Measurements from ENCODE around the gene SPATS2L.

SPATS2L gene

DNA sequence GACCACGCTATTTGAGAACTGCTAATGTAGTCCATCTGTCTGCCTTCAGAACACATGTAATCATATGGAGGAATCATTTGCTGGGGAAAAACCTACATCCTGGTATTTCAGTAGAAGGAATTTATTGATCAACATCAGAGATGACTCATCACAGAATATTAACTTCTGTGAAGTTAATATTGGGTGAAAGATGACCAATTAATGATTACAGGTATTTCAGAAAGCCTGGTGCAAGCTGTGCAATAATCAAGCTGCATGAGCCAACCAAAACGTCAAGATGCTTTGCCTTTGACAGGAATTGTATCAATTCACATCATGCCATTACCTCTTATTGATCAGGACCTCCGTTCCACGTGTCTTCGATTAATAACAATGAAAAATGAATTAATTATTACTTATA is 9.4 kb upstream of the SPATS2L start:
- DNase-seq, result no peak

DNA sequence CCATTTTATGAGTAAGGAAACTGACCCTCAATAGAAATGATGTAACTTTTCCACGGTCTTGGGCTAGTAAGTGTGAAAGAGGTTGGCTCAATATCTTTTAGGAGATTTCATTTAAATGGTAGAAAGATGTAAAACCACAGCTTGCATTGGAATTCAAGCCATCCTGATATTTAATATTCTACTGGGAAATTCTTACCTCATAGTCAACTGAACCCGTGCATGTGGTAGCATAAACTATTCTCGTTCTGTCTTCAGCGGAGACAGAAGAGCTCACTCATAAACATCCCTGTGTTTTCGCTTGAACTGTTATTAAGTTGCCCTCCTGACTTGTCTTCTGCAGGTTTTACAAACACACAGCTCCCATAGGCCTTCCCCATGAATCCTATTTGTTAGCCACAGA is 8.5 kb upstream of the SPATS2L start:
- no peak for DNase-seq

DNA sequence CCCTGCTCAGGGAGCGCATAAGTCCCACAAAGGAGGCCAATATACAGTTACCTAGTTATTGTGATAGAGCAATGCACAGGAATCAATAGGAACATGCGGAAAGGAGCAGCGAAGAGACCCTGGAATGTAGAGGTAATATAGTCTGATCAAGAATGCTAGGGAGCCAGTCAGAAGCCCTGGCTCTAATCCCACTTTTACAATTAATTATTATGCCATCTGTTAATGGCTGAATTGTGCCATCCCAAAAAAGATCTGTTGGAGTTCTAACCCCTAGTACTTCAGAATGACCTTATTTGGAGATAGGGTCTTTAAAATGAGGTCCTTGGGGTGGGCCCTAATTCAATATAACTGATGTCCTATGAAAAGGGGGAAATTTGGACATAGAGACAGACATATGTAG is 7.7 kb upstream of the SPATS2L start:
- DNase-seq, result no peak

DNA sequence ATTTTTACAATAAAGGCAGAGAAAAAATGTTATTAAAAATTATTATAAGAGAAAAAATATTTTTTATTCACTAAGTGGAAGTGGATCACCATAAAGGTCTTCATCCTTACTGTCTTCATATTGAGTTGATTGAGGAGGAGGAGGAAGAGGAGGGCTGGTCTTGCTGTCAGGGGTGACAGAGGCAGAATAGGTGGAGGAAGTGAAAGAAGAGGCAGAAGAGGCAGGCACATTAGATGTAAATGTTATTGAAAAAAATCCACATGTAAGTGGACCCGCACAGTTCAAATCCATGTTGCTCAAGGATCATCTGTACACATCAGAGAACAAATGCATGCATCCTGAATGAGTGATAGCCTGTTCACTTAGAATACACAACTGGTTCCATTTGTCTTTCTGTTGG is 6.4 kb upstream of the SPATS2L start:
- no peak for DNase-seq

DNA sequence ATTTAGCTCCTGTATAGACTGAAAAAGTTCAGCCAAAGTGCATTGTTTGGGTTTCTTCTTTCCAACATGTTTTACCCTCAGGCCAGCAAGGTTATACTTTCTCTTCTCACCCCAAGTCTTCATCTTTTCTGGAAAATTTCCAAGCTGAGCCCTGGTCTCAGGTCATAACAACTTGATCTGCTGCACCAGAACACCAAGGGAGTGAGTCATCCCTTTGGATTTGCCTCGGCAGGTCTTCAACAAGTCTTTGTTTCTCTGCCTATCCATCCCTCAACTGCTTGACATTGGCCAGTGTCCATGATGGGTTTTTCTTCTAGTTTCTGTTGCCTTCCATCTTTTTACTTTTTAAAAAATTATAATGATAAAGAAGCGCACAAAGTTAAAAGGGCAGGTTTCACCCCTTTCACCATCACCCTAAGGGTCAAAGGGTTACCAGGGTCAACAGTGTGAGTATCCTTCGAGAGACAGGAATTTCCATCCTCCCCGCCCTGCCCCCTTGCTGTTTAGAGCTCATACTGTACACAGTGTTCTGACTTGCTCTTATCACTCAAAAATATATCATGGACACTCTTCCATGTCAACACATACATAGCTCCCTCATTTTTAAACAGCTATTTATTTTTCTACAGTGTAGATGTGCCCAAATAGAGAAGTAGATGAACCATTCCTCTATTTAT is 5.7 kb upstream of the SPATS2L start:
- DNase-seq, result no peak

DNA sequence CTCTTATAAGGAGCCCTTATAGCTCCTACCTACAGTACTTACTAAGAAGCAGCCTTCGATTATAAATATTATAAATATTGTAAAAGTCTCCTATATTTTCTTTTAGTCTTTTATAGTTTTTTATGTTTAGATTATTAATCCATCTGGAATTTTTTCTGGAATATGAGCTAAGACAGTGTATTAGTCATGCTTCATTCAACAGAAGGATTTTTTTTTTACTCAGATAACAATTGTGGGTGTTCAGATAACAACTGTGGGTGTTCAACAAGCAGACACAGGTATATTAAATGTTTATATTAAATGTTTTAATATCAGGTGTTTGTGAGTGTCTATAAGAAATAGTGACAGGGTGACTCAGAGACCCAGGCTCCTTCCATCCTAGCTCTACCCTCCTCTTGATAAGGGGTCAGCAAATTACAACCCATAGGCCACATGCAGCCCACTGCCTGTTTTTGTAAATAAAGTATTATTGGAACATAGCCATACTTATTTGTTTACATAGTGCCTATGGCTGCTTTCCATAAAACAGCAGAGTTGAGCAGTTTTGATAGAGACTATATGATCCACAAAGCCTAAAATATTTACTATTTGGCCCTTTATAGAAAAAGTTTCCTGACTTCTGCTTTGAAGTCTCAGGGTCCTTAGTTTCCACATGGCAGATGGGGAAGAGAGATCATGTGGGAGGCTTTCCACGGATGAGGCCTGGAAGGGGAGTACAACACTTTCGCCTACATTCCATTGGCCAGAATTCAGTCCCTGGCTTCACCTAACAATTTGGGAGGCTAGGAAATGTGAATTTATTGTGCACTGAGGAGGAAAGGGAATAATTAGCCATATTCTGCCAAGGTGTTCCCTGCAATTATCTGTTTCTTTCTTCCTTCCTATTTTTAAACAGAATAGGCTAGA is 4.3 kb upstream of the SPATS2L start:
- no peak for DNase-seq

DNA sequence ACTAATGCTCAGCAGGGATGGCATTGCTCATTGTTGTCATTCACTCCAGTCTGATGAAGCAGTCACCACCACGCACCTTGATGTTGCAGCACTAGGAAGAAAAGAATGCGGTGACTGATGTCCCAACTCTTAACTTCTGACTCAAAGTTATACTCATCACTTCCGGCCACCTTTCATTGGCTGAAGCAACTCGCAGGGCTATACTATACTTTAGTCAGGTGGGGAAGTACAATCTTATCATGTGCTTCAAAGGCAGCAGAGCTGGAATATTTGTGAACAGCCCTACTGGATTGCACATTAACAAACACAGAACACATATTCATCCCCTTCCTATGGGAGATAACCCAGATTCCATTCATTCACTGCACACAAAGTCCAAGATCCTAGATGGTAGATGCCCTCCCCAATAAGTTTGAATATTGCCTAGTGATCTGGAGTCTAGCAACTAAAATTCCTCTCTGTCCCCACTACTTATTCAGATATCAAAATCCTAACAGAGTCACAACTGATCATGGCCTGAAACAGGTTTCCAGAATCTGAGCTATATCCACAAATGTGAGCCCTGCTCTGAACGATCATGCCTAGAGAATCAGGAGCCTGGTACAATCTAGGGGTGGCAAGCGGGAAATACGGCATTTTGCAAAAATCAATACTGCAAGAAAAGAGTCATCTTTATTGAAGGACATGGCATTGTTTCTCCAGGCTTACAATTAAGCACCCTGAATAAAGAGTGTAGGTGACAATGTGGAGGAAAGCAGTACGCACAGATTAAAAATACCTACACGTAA is 3.4 kb upstream of the SPATS2L start:
- DNase-seq, result no peak

DNA sequence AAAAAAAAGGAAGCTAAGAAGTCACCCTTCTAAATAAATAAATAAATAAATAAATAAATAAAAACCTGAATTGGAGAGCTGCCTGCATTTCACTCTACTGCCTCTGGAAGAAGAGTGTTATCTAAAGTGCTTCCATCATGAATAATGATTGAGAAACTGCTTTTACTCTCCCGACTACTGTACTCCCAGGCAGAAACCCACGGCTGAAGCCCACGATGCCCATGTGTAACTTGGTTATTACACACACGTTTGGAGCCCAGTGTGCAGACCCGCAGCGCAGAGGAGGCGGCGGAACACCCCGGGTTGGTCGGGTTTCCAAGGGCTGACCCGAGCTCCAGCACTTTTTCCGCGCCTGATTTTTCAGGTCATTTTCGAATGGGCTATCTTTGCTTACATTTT is 697 bp upstream of the SPATS2L start:
- DNase-seq, result no peak

DNA sequence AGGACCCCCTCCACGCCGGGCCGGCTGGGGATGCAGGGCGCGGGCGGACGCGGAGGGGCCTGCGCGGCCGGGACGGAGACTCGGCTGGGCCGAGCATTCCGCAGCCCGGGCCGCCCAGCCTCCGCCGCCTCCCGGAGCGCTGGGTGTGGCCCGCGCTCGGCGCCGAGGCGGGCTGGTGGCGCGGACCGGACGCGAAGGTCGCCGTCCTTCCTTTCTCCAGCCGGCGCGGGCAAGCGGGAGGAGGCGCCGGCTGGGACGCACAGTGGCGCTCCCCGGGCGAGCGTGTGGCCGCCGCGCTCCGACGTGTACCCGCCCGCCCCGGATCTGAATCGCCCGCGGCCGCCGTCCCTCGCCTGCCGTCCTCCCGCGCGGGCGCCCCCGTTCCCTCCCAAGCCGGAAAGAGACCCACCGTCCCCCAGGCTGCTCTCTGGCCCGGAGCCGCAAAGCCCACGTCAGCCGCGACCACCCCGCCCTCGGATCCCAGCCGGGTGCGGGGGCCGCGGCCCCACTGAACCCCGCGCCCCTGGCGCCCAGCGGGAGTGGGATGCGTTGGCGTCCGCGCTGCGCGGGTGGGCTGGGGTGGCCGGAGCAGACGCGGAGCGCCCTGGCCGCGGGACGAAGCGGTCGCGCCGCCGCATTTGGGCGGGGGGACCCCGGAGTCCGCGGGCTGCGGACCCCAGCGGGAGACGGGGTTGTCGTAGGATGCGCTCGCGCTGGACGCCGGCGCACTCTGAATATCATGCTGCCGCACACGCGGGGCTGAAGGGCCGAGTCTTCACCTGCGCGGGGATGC is 634 bp downstream of the SPATS2L start:
- no peak for DNase-seq

DNA sequence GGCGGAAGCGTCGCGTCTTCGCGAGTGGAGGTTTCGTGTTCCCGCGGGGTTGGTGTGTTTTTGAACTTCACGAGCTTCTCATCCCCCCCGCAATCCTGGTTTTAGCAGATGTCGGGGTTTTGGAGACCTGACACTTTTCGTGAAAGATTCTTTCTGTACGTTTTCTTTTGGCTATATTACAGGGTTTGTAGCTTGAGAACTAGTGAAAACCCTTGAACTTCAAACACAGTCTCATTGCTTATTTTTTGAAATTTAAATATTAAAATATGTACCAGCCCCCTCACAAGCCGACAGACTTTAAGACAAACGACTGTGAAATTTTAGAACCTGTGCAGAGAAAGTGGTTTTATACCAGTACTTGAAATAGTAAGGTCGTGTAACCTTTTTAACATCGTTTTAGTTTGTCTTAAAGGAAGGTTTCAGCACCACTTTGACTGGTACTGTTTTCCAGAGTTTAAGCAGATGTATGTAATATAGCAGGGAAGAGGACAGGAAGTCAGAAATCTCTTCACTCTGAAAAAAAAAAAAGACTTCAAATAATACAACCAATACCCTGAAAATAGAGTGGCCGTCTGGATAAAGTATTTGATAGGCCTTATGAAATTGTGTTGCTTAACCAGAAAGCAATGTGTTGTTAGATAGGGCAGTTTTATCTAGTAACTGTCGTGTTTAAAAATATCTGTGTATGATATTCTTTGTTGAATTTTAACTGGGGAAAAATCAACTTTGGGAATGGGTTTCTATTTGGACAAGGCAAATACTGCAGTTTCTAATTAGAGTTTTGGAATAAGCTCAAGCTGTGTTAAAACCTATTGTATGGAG is 1.4 kb downstream of the SPATS2L start:
- no peak for DNase-seq

DNA sequence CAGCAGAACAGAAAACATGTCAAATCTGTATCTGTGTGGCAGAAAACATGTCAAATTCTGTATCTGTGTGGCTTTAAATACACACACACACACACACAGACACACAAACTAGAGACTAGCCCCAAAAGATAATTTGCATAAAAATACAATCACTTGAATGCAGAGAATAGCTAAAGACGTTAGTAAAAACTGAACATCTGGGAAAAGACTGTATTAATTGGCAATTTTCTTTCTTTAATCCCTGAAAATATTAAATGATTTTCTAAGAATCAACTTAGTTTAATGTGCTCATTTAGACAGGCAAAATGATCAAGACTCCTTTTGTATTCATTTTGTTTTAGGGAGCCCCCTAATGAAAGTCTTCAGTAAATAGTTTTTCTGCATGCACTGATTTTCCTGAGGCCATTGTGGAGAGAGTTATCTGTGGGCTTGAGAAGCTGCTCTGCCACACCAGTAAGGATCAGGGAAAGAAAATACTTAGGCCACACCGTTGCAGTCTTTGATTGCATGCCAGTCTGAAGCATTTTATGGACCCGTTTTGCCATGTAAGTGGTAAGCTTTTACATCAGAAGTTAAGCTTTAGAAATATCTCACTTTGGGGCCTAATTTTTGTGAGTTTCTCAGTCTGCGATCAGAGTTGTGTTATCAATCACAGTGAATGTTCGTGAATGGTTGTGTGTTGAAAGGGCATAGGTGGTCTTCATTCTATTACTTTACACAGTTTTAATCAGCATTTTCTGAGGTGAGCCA is 2.2 kb downstream of the SPATS2L start:
- DNase-seq, result no peak

DNA sequence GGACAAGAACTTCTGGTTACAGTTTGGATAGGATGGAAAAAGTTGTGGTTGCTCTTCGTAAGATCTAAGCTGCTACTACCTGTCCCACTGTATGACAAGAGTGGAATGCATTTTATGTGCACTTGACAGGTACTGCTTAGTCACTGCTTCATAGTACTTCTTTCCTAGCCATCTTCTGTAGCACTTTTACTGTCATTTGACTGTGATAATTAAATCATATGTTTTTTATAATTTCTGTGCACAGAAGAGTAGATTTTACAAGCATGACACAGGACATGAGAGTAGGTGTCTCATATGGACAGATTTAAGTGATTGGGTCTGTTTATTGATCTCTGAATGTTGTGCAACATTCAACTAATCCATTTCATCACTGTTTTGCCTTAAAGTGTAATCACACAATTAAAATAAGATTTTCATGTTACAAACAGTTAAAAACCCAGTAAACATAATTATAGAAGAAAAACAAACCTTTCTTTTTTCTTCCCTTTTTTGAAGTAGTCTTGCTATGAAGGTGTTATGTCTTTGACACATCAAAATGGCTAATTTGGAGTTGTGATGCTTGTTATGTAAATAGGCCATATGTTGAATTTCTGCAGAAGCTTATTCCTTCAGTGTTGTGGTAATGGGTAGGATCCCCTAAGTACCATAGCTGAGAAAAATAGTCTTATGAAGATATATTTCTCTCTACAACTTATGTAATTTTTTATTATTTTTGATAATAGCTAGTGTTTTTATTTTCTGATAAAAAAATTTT is 3.0 kb downstream of the SPATS2L start:
- no peak for DNase-seq

DNA sequence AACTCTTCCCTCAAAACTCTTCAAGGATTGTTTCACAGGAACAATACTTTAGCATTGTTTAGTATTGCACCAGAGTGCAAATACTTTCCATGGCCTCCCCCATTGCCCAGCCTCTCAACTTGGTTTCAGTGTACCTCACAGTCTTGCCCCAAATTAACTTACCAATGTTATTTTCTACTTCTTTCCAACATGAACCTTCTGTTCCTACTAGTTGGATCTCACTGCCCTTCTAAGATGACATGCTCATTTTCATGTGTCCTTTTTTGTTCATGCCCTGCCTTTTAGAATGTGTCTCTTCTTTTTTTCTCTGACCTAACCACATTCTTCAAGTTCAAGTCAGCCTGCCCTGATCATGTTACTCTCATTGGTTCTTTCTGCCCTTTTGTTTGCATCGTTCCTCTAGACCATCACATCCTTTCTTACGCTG is 4.1 kb downstream of the SPATS2L start:
- DNase-seq, result no peak

DNA sequence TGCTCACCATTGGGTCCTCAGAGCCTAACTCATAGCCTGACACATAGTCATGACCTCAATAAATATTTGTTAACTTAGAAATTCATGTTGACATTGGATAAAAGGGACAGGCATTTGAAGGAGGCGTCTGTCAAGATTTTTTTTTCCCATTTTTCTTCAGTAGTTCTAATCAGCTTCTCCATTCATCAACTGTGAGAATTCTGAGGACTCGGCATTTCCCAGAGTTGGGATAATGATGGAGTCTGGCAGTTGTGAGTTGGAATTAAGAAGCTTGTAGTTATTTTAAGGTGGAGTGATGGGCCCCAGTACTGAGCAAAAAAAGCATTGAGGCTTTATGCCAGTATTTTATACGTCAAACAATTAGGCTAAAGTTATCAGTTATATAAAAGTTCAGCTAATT is 4.6 kb downstream of the SPATS2L start:
- no peak for DNase-seq

DNA sequence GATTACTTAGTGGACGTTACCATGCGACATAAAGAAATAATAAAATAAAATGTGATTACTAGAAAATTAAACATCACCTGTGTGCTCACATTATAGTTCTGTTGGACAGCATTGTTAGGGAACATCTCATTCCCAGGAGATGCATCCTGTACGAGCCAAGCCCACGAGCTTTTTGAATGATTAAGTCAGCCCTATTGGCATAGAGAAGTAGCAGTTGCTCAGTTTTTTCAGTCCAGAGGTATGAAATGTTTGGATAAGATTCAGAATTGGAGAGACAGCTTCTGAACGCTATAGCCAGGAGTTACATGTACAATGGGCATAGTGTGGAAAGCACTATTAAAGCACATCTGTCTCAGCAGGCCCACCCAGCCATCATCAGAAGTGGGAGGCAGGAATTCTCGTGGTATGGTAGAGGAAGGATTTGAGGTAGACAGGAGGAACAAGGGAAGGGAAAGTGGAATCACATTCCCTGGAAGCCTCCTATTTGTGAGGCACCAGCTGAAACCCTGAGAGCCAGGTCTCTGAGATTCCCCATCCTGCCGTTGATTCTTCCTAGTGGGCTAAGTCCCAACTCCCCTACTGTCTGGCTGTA is 8.6 kb downstream of the SPATS2L start:
- no peak for DNase-seq

DNA sequence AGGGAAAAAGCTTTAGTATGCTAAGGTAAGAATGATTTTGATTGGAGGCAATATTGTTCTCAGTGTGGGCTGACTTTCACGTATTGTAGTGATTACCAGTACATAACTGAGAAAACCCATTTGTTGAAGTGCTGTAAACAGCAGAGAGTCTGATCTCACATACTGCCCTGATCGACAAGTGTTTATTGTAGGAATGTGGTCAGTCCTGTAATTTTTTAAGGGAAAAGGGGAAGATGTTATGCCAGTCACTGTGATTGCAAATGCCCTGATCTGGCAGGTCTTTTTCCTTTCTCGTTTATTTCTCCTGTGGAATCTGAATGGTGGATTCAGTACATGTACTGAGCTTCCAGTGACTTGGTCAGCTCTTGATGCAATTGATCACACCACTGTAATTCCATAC is 11.5 kb downstream of the SPATS2L start:
- no peak for DNase-seq

DNA sequence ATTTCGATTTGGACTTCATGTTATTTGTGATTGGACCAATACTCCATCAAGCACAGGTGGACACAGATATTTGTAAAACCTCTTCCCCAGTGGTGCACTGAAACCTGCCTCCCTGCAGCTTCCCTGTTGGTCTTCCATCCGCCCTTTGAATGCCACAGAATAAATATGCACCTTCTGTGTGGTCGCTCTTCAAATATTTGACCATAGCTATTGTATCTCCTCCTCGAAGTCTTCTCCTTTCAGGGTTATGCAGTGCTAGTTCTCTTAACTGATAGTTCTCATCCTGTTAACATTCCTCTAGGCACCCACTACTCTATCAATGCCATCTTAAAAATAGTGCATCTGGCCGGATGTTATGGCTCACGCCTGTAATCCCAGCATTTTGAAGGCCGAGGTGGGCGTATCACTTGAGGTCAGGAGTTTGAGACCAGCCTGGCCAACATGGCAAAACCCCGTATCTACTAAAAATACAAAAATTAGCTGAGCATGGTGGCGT is 12.5 kb downstream of the SPATS2L start:
- no peak for DNase-seq

DNA sequence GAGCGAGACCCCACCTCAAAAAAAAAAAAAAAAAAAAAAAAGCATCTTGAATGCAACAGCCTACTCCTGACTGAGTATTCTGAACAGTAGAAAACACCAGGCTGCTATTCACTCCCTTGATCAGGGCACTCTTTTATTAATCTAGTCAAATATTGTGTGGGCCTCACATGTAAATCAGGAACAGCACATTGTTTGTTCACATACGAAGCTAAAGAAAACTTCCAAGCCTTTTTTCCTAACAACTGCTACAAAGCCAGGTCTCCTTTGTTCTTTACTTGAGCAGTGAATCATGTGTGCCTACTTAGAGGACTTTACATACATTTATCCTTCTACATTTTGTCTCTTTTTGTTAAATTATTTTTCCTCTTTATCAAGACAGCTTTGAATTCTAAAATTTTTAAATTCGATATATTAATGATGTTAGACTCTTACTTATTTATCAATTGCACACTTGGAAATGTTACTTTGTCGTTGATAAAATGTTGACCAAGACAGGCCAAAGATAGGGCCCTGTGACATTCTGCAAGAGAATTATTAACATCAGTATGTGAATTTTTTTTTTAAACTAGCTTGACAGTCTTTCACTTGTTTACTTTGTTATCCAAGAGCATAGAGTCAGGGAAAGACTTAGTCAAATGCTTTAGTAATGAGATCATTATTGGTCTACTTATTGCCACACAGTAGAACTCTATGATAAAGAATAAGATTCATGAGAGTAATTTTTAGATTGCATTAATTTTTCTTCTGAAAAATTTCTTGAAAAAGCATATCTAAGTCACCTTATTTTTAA is 13.2 kb downstream of the SPATS2L start:
- no peak for DNase-seq

DNA sequence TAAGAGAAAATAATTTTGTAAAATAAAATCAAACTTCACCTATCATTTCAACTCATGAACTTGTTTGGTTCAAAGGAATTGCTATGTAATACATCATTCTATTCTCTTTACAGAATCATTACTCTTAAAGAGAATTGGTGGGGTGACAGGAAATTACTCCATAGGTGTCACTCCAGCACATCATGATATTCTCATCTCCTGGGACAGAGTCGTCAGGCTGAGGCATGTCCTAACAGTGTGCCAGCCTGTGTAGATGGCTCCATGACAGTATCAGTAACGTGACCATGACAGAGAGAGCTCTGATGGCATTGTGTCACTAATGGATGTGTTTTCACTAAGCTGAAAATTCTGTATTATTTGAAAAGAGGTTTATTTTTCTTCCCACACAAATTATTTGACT is 13.9 kb downstream of the SPATS2L start:
- no peak for DNase-seq

Measured in NCI-H1436 (cell line).